DOHH2 (cell line): ENCODE measurements around the gene GDF7.

Experiments
- CTCF ChIP-seq: fragments of 200-600 bp; sonication (generic); IDR thresholded peaks from one replicate; pipeline ENCODE4 v1.5.1; 2014; ENCODE audit warnings: antibody characterized with exemption, mild to moderate bottlenecking, low read depth, low read length; ENCODE audit not compliant: poor library complexity, severe bottlenecking
- EZH2phosphoT487 ChIP-seq: fragments of 200-600 bp; sonication (generic); IDR thresholded peaks from 2 replicates; pipeline ENCODE4 v1.6.1; 2017; ENCODE audit warnings: borderline replicate concordance, mild to moderate bottlenecking, antibody characterized with exemption, low read length, moderate library complexity, mixed read lengths

- TF ChIP-seq CTCF = peak; percentile 90
- no peak for TF ChIP-seq EZH2phosphoT487
Observed at GRCh38 chr2:20661421-20662307, 5.3 kb upstream of the GDF7 start.
